ENCODE measurements around the gene MAP3K4.

Gene MAP3K4

GRCh38 chr6:161162722-161163121 lies 171.2 kb downstream of the MAP3K4 start:
- DNase-seq (ENCODE audit: low read depth): no peak
- TF ChIP-seq, protein P1, sequence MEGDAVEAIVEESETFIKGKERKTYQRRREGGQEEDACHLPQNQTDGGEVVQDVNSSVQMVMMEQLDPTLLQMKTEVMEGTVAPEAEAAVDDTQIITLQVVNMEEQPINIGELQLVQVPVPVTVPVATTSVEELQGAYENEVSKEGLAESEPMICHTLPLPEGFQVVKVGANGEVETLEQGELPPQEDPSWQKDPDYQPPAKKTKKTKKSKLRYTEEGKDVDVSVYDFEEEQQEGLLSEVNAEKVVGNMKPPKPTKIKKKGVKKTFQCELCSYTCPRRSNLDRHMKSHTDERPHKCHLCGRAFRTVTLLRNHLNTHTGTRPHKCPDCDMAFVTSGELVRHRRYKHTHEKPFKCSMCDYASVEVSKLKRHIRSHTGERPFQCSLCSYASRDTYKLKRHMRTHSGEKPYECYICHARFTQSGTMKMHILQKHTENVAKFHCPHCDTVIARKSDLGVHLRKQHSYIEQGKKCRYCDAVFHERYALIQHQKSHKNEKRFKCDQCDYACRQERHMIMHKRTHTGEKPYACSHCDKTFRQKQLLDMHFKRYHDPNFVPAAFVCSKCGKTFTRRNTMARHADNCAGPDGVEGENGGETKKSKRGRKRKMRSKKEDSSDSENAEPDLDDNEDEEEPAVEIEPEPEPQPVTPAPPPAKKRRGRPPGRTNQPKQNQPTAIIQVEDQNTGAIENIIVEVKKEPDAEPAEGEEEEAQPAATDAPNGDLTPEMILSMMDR (IDR thresholded peaks at IDR 0.05; ENCODE audit: insufficient read depth, low read depth, low read length, missing control alignments): no peak
- H3K4me3 ChIP-seq (ENCODE audit: low read depth, low read length): no peak overlapping the region

DNA sequence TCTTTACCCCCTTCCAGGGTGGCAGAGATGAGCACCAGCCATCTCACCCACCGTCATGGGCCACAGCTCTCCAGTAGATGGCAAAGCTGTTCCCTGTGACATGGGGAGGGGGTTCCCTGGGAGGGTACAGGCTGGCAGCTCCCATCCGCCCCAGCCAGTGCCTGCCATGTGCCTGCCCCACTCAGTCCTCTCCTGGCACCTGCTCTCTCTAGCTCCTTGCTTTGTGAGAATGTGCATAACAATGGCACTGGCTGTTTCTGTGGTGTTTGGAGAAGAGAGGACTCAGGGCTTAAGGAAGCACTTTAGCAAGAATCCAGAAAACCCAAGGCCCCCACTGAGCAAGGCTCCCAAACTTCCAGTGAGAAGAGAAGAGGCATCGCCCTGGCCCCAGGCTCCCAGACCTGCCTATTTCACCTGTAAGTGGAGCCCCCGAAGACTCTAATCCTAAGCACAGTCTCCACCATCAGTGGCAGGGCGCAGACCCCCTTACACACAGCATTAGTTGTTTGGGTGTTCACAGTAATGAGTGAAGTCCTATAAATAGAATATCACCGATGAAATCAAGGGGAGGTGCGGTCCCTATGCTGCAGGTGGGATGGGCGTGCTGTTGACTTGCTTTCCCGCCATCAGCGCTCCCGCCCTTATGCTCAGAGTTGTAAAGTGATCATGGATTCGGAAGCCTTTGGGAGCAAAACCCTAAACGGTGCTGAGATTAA lies 172.1 kb downstream of the MAP3K4 start:
- no peak overlapping the region for H3K4me3 ChIP-seq (ENCODE audit: low read depth, low read length)
- TF ChIP-seq, protein P1 (IDR thresholded peaks at IDR 0.05; ENCODE audit: insufficient read depth, low read depth, low read length, missing control alignments): no peak
- no peak for DNase-seq (ENCODE audit: low read depth)

- no peak for DNase-seq (ENCODE audit: low read depth)
- TF ChIP-seq, protein P1 (IDR thresholded peaks at IDR 0.05; ENCODE audit: insufficient read depth, low read depth, low read length, missing control alignments): no peak
- no peak overlapping the region for H3K4me3 ChIP-seq (ENCODE audit: low read depth, low read length)
Measured at GRCh38 chr6:161164182-161164625, 172.6 kb downstream of the MAP3K4 start.

DNA sequence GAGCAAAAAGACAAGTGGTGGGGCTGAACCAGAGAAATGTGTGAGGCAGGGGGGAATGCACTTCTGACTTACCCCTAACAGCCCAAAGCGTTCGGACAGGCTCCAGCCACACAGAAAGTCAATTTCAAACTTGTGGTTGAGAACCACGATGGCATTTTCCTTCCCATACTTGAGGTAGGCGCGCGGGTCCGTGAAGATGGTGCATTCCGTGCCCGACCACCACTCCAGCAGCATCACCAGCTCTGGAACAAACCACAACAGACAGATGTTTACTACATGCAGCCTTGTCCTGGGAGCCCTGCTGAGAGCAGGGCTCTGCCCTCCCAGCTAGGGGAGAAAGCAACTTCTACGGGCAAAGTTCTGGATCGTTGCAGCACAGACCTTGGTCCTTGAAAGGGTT lies 174.6 kb downstream of the MAP3K4 start:
- DNase-seq (ENCODE audit: low read depth): no peak
- TF ChIP-seq, protein P1 (IDR thresholded peaks at IDR 0.05; ENCODE audit: insufficient read depth, low read depth, low read length, missing control alignments): no peak
- no peak overlapping the region for H3K4me3 ChIP-seq (ENCODE audit: low read depth, low read length)

- TF ChIP-seq, protein P1 (IDR thresholded peaks at IDR 0.05; ENCODE audit: insufficient read depth, low read depth, low read length, missing control alignments): no peak
- no peak overlapping the region for H3K4me3 ChIP-seq (ENCODE audit: low read depth, low read length)
- no peak for DNase-seq (ENCODE audit: low read depth)
Measured at GRCh38 chr6:161166677-161167076, 175.1 kb downstream of the MAP3K4 start.

Data from GM12865 (cell line).